BLaER1 (cell line): ENCODE measurements around the gene DMBX1.

Source experiments
- H3K27ac ChIP-seq: shearing (Covaris generic); formaldehyde crosslinking; 2 replicates; pipeline ENCODE4 v1.8.1; 2022
- H3K27me3 ChIP-seq: shearing (Covaris generic); formaldehyde crosslinking; 2 replicates; pipeline ENCODE4 v1.8.1; 2022
- H3K36me3 ChIP-seq: shearing (Covaris generic); formaldehyde crosslinking; 2 replicates; pipeline ENCODE4 v1.8.1; 2022
- H3K4me1 ChIP-seq: shearing (Covaris generic); formaldehyde crosslinking; 2 replicates; pipeline ENCODE4 v1.8.1; 2022
- H3K4me2 ChIP-seq: shearing (Covaris generic); formaldehyde crosslinking; 2 replicates; pipeline ENCODE4 v1.8.1; 2022
- H3K4me3 ChIP-seq: shearing (Covaris generic); formaldehyde crosslinking; 2 replicates; pipeline ENCODE4 v1.8.1; 2022
- H3K9ac ChIP-seq: shearing (Covaris generic); formaldehyde crosslinking; 2 replicates; pipeline ENCODE4 v1.8.1; 2022
- H3K9me3 ChIP-seq: shearing (Covaris generic); formaldehyde crosslinking; 2 replicates; pipeline ENCODE4 v1.8.1; 2022
- H4K20me1 ChIP-seq: shearing (Covaris generic); formaldehyde crosslinking; 2 replicates; pipeline ENCODE4 v1.8.1; 2022
- Cebpa-rat ChIP-seq: shearing (Covaris generic); IDR thresholded peaks from 2 replicates; pipeline ENCODE4 v1.8.1; 2022

Gene DMBX1

DNA sequence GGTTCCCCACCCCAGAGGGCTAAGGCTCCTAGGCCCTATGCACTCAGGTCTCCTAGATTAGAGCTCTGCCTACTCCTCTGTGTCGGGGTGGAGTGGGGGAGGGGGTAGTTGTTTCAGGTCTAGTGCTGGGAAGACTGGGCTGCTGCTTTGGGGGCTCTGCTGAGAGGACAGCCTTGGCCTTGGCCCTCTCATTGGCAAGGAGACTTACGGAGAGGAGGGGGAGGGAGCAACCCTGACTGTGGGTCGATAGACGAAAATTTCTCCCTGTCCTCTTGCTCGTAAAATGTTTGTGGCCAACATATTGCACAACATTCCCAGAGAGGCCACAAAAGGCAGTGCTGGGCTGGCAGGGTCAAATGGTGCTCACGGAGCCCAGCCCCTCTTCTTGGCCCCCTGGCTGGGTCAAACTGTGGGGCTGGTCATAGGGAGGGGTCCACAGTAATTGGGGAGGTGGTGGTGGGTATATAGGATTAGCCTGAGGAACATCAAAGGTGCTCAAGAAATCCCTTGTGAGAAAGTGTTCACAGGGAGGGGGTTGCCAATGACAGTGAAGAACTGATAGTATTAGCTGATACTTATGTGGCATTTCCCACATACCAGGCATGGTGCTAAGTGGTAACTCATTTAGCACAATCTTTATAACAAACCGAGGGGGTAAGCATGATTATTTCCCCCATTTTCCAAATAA, 8.5 kb upstream of the DMBX1 start:
- Histone ChIP-seq H3K27ac (no peak overlapping the region), H4K20me1 (no peaks in the 10 kb centered on the region; the same call in 1 of the 2 replicates), H3K9me3 (no peaks in the 10 kb centered on the region), H3K4me2 (no peak overlapping the region), H3K27me3 (peaks cover 27% of the 10 kb centered on the region), H3K4me1 (peaks cover 19% of the 10 kb centered on the region), H3K36me3 (no peaks in the 10 kb centered on the region), H3K4me3 (no peak overlapping the region), H3K9ac (no peak overlapping the region)
- peak; percentile 33; the same call in 1 of the 2 replicates for TF ChIP-seq Cebpa-rat

DNA sequence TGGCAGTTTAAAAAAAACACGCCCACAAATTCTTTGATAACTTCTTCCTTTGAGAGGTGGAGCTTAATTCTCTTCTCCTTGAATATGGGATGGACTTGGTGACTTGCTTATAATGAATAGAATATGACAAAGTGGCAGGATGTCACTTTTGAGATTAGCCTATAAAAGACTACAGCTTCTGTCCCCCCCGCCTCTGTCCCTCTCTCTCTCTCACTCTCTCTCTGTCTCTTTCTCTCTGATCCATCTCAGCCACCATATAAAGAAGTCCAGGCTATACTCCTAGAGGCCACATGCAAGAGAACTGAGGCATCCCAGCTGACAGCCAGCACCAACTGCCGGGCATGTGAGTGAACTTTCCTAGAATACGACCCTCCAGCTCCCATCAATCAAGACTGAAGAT, 7.7 kb upstream of the DMBX1 start:
- no peak overlapping the region for H3K9ac ChIP-seq
- peaks cover 36% of the 10 kb centered on the region for H3K27me3 ChIP-seq
- no peaks in the 10 kb centered on the region for H3K9me3 ChIP-seq
- H4K20me1 ChIP-seq = peaks cover 3% of the 10 kb centered on the region; the same call in 1 of the 2 replicates
- peaks cover 10% of the 10 kb centered on the region for H3K4me1 ChIP-seq
- H3K36me3 ChIP-seq = no peaks in the 10 kb centered on the region
- TF ChIP-seq Cebpa-rat = no peak
- no peak overlapping the region for H3K27ac ChIP-seq
- no peak overlapping the region for H3K4me3 ChIP-seq
- H3K4me2 ChIP-seq = no peak overlapping the region

DNA sequence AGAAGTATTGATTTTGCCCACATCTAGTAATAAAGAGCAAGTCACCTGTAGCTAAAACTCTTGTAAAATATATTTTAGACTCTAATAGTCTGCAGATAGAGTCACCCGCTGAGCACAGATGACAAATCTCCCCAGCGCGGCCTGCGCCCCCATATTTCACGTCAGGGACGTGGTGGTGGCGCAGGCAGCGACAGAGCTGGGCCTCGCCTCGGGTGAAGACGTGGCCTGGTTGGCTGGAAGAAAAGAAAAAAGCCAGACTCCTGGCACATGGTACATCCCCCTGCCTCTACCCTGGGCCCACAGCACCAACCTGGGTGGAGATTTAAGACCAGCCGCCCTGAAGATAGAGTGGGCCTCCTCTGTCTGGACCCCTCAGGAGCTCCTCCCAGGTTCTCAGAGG, 6.0 kb upstream of the DMBX1 start:
- H3K27ac ChIP-seq = no peak overlapping the region
- H4K20me1 ChIP-seq = peaks cover 14% of the 10 kb centered on the region; the same call in 1 of the 2 replicates
- no peak overlapping the region for H3K4me3 ChIP-seq
- TF ChIP-seq Cebpa-rat = no peak
- H3K27me3 ChIP-seq = peaks cover 52% of the 10 kb centered on the region
- H3K9ac ChIP-seq = no peak overlapping the region
- no peak overlapping the region for H3K4me2 ChIP-seq
- no peaks in the 10 kb centered on the region for H3K36me3 ChIP-seq
- no peaks in the 10 kb centered on the region for H3K9me3 ChIP-seq
- no peaks in the 10 kb centered on the region for H3K4me1 ChIP-seq

DNA sequence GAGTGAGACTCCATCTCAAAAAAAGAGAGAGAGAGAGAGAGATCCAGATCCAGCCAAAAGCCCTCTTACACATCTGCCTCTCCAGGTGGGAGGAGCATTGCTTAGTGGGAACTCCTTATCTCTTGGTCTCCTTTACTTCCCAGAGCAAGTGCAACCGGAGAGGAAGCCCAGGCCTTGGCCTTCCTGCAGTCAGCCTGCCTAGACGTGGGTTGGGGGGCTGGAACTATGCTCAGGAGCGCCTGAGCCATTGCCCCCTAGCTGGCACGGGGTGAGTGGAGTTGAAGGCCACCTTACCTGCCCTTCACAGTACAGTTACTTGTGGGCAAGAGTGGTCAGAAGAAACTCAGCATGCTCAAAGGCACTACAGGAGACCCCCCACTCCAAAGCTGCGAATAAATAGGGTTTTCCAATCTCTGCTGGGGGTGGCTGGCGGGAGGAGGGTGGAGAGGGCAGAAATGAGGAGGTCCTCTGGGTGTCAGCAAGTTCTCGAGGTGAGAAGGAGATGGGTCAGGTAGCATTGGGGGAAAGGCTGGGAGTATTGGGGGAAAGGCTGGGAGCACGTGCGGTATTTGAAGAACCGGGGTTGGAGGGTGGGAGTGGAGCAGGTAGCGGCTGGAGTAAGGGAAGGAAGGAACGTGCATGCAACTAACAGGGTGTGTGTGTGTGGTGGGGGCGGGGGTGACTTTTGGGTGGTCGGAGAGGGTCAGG, 4.7 kb upstream of the DMBX1 start:
- H4K20me1 ChIP-seq = peaks cover 27% of the 10 kb centered on the region
- peaks cover 8% of the 10 kb centered on the region; the same call in 1 of the 2 replicates for H3K4me1 ChIP-seq
- H3K9me3 ChIP-seq = no peaks in the 10 kb centered on the region
- H3K27ac ChIP-seq = no peak overlapping the region
- no peak overlapping the region for H3K4me2 ChIP-seq
- H3K27me3 ChIP-seq = peaks cover 66% of the 10 kb centered on the region
- H3K4me3 ChIP-seq = no peak overlapping the region
- H3K36me3 ChIP-seq = no peaks in the 10 kb centered on the region
- no peak overlapping the region for H3K9ac ChIP-seq
- no peak for TF ChIP-seq Cebpa-rat

DNA sequence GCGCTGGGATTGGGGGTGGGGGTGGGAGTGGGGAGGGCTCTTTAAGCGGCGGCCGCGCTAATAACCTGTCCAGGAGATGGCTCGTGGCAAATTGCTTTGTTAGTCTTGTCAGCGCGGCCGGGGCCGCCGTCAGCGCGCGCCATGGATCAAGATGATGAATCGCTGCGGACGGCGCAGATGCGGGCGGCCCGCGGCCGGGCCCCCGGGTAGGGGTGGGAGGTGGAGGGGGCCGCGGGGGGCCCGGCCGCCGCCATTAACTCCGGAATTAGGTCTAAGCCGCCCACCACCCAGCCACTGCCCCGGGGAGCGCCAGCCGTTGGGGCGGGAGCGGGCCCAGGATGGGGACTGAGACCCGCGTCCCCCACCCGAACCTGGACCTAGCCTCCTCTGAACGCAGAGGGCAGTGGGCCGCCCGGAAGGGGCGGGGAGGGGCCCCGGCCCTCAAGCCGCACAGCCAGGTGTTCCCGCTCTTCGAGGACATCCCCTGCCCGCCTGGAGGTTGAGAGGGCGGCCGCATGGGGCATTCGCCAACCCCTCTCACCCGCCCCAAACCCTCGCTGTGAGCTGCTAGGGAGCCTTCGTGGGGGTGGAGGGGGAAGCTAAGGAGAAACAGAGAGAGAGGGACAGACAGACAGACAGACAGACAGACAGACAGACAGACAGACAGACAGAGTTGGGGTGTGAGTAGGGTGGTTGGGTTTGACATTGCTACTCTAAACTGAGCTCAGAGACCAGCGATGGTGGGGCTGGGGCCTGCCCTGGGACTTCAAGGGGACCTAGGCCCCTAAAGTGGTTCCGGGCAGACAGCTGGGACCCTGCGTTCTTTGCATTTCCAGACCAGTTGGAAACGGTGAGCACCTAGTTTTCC, 3.8 kb upstream of the DMBX1 start:
- H3K27me3 ChIP-seq = peaks cover 74% of the 10 kb centered on the region
- H3K9ac ChIP-seq = no peak overlapping the region
- H3K9me3 ChIP-seq = no peaks in the 10 kb centered on the region
- H3K4me3 ChIP-seq = no peak overlapping the region
- no peaks in the 10 kb centered on the region for H3K36me3 ChIP-seq
- TF ChIP-seq Cebpa-rat = no peak
- no peak overlapping the region for H3K4me2 ChIP-seq
- peaks cover 11% of the 10 kb centered on the region; the same call in 1 of the 2 replicates for H3K4me1 ChIP-seq
- H4K20me1 ChIP-seq = peaks cover 36% of the 10 kb centered on the region
- no peak overlapping the region for H3K27ac ChIP-seq

DNA sequence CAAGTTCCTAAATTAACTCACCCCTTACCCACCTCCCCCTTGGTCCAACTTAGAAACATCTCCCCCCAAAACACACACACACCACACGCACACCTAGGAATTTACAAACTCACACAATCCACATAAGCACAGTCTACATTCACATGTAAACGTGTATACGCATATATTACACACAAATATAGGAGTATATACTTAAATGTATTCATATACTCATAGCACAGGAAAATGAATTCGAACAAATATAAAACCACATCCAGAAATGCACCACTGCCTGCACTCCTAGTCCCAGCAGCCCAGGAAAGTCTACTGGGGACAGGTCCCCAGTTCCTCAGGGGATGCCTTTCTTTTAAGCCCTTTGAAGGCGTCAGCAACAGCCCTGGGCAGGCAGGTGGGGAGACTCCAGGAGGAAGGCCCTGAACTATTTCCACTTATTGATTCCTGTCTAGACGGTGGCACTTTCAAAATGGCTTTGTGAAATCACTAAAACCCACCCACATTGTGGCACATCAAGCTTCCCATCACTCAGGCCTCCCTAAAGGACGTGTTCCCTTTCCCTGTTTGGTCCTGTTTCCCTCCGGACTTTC, 3.1 kb upstream of the DMBX1 start:
- Histone ChIP-seq H3K27me3 (peaks cover 82% of the 10 kb centered on the region), H3K4me1 (peaks cover 11% of the 10 kb centered on the region; the same call in 1 of the 2 replicates), H3K9ac (no peak overlapping the region), H4K20me1 (peaks cover 43% of the 10 kb centered on the region), H3K9me3 (no peaks in the 10 kb centered on the region), H3K4me3 (no peak overlapping the region), H3K27ac (no peak overlapping the region), H3K36me3 (no peaks in the 10 kb centered on the region), H3K4me2 (no peak overlapping the region)
- TF ChIP-seq Cebpa-rat = no peak

DNA sequence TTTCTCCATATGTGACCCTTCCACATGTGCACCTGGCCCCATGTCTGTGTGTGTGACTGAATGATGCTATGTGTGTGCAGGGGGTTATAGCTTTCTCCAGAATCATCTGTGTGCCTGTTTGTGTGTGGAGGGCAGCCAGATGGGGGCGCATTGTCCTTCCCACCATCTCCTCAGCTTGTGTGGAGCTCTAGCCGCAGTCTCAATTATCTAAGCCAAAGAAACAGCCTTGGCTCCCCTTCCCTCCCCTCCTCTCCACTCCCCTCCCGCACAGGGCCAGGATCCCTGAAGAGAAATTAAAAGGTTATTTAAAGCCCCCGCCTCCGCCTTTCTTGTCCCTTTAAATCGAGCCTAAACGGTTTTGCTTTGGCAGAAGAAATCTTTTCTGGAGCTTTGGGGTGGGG, 1.8 kb upstream of the DMBX1 start:
- H3K27ac ChIP-seq = no peak overlapping the region
- no peak overlapping the region for H3K4me3 ChIP-seq
- H3K27me3 ChIP-seq = peaks cover 95% of the 10 kb centered on the region
- no peak overlapping the region for H3K9ac ChIP-seq
- TF ChIP-seq Cebpa-rat = no peak
- H3K4me1 ChIP-seq = peaks cover 11% of the 10 kb centered on the region; the same call in 1 of the 2 replicates
- no peak overlapping the region for H3K4me2 ChIP-seq
- no peaks in the 10 kb centered on the region for H3K36me3 ChIP-seq
- H4K20me1 ChIP-seq = peaks cover 55% of the 10 kb centered on the region
- H3K9me3 ChIP-seq = no peaks in the 10 kb centered on the region

DNA sequence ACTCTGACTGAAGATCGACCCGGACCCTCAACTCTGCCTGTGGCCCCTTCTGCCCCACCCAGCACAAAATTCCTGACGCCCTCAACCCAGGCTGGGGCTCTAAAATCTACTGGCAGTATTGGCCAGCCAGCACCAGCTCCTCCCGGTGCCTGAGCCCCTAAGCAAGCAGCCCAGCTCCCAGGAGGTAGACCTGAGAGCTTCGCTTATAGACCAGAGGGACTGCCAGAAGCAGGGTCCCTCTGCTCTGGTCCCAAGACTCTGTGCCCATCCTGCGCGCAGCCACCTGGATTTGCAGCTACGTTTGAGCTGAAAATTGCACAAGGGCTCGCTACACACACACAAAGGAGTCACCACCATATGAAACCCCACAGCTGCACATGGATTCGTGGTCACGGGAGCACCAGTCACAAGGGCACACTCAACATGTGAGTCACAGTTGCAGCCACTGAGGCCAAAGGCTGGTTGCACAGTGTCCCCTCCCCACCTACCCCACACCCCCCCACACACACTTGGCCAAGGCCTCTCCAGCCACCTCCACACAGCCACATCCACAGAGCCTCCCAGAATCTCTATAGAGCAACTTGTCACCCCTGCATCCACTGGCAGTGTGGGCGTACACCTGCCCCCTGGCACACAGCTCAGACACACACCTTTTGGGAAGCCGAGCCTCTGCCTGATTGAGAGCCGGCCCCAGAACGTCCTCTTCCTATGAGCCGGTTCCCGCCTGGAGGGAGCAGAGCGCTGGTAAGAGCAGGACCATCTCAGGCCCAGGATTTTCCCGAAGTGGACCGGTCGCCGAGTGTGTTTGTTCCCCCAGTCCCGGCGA, 1.1 kb upstream of the DMBX1 start:
- Histone ChIP-seq H4K20me1 (peaks cover 57% of the 10 kb centered on the region), H3K4me2 (peak overlapping the region; percentile 57; the same call in 1 of the 2 replicates), H3K27ac (no peak overlapping the region), H3K9ac (no peak overlapping the region), H3K4me1 (peaks cover 11% of the 10 kb centered on the region; the same call in 1 of the 2 replicates), H3K4me3 (no peak overlapping the region), H3K36me3 (no peaks in the 10 kb centered on the region), H3K27me3 (peaks cover 100% of the 10 kb centered on the region), H3K9me3 (no peaks in the 10 kb centered on the region)
- no peak for TF ChIP-seq Cebpa-rat
